Measurements from ENCODE around the gene GSX2. TPM values are rescaled to one million over a fixed set of nuclear protein-coding genes. Genes with fewer than 3 reads are reported as not detected.

GSX2 gene
- total and polyA plus RNA-seq, 2 of the 8 experiments (the other 6 are each of a cell fraction or from before 2014, with no cell fraction given): not detected

DNA sequence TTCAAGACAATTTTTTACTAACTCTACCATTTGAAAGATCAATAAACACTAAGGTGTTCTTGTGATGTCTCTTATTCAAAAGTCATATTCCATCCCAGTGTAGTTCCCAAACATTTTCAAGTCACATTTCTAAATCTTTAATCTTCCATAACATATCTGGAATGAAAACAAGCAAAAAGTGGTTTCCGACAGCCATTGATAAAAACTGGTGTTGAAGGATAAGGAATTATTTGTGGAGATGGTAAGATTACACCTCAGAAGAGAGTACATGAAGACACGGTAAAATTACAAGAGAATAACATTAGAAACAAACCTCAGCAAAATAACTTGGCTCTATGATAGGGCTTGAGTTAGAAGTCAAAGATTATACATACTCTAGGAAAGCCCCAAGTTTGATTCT lies 39.8 kb upstream of the GSX2 start (continued):
- TF ChIP-seq, protein P1, sequence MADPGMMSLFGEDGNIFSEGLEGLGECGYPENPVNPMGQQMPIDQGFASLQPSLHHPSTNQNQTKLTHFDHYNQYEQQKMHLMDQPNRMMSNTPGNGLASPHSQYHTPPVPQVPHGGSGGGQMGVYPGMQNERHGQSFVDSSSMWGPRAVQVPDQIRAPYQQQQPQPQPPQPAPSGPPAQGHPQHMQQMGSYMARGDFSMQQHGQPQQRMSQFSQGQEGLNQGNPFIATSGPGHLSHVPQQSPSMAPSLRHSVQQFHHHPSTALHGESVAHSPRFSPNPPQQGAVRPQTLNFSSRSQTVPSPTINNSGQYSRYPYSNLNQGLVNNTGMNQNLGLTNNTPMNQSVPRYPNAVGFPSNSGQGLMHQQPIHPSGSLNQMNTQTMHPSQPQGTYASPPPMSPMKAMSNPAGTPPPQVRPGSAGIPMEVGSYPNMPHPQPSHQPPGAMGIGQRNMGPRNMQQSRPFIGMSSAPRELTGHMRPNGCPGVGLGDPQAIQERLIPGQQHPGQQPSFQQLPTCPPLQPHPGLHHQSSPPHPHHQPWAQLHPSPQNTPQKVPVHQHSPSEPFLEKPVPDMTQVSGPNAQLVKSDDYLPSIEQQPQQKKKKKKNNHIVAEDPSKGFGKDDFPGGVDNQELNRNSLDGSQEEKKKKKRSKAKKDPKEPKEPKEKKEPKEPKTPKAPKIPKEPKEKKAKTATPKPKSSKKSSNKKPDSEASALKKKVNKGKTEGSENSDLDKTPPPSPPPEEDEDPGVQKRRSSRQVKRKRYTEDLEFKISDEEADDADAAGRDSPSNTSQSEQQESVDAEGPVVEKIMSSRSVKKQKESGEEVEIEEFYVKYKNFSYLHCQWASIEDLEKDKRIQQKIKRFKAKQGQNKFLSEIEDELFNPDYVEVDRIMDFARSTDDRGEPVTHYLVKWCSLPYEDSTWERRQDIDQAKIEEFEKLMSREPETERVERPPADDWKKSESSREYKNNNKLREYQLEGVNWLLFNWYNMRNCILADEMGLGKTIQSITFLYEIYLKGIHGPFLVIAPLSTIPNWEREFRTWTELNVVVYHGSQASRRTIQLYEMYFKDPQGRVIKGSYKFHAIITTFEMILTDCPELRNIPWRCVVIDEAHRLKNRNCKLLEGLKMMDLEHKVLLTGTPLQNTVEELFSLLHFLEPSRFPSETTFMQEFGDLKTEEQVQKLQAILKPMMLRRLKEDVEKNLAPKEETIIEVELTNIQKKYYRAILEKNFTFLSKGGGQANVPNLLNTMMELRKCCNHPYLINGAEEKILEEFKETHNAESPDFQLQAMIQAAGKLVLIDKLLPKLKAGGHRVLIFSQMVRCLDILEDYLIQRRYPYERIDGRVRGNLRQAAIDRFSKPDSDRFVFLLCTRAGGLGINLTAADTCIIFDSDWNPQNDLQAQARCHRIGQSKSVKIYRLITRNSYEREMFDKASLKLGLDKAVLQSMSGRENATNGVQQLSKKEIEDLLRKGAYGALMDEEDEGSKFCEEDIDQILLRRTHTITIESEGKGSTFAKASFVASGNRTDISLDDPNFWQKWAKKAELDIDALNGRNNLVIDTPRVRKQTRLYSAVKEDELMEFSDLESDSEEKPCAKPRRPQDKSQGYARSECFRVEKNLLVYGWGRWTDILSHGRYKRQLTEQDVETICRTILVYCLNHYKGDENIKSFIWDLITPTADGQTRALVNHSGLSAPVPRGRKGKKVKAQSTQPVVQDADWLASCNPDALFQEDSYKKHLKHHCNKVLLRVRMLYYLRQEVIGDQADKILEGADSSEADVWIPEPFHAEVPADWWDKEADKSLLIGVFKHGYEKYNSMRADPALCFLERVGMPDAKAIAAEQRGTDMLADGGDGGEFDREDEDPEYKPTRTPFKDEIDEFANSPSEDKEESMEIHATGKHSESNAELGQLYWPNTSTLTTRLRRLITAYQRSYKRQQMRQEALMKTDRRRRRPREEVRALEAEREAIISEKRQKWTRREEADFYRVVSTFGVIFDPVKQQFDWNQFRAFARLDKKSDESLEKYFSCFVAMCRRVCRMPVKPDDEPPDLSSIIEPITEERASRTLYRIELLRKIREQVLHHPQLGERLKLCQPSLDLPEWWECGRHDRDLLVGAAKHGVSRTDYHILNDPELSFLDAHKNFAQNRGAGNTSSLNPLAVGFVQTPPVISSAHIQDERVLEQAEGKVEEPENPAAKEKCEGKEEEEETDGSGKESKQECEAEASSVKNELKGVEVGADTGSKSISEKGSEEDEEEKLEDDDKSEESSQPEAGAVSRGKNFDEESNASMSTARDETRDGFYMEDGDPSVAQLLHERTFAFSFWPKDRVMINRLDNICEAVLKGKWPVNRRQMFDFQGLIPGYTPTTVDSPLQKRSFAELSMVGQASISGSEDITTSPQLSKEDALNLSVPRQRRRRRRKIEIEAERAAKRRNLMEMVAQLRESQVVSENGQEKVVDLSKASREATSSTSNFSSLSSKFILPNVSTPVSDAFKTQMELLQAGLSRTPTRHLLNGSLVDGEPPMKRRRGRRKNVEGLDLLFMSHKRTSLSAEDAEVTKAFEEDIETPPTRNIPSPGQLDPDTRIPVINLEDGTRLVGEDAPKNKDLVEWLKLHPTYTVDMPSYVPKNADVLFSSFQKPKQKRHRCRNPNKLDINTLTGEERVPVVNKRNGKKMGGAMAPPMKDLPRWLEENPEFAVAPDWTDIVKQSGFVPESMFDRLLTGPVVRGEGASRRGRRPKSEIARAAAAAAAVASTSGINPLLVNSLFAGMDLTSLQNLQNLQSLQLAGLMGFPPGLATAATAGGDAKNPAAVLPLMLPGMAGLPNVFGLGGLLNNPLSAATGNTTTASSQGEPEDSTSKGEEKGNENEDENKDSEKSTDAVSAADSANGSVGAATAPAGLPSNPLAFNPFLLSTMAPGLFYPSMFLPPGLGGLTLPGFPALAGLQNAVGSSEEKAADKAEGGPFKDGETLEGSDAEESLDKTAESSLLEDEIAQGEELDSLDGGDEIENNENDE (IDR thresholded peaks at IDR 0.05; ENCODE audit: insufficient replicate concordance, low read length): no peak
- TF ChIP-seq EGR1 (IDR thresholded peaks at IDR 0.05; ENCODE audit: borderline replicate concordance, low read depth, low read length): no peak
- no peak for TF ChIP-seq BCL11A (IDR thresholded peaks at IDR 0.05; ENCODE audit: low read depth in 2 of 2, low read length in 2 of 2)
- no peak for TF ChIP-seq RBBP5 (IDR thresholded peaks at IDR 0.05; ENCODE audit: borderline replicate concordance, low read depth, low read length)
- no peak for TF ChIP-seq PHF8 (conservative IDR thresholded peaks at IDR 0.05; ENCODE audit: low read depth, low read length)
- no peak for TF ChIP-seq HDAC6 (IDR thresholded peaks at IDR 0.05; ENCODE audit: low read depth, low read length)
- TF ChIP-seq, protein P2, sequence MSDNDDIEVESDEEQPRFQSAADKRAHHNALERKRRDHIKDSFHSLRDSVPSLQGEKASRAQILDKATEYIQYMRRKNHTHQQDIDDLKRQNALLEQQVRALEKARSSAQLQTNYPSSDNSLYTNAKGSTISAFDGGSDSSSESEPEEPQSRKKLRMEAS (IDR thresholded peaks at IDR 0.05): no peak

All from H1 (cell line).